Spleen (tissue), 7 donors: ENCODE results near the gene HIP1.

Experiments
- POLR2A ChIP-seq, 3 donors: fragments of 450-650 bp; IDR thresholded peaks; one replicate each; pipeline ENCODE4 v1.5.1; 2017; ENCODE audit warnings: antibody characterized with exemption in 3 of 3, mild to moderate bottlenecking in 1 of 3
- POLR2AphosphoS5 ChIP-seq, 3 donors: sonication (generic); formaldehyde crosslinking; IDR thresholded peaks; one replicate each; pipeline ENCODE4 v1.5.1; 2017; ENCODE audit warnings: antibody characterized with exemption in 3 of 3
- TF ChIP-seq, protein P1 (sequence below), 11 experiments: fragments of 200-600 bp in 7 of 11; fragments of 450-650 bp in 4 of 11; sonication (generic) in 4 of 11; IDR thresholded peaks in 8 of 11; conservative IDR thresholded peaks in 3 of 11; 1 replicate in 7 of 11; 2 replicates in 4 of 11; pipeline versions ENCODE4 v1.4.0 to v1.8.0; 2016 to 2021; ENCODE audit warnings: antibody characterized with exemption in 11 of 11, inconsistent platforms in 4 of 11, mild to moderate bottlenecking in 1 of 11
- donor health status: DM: no; HTN: no; CAD: no; lungs with moderate emphysema.
- donor health status: DM: no; HTN: no; CAD: no.
- donor health status: DM: no; HTN: no; CAD: no.

DNA sequence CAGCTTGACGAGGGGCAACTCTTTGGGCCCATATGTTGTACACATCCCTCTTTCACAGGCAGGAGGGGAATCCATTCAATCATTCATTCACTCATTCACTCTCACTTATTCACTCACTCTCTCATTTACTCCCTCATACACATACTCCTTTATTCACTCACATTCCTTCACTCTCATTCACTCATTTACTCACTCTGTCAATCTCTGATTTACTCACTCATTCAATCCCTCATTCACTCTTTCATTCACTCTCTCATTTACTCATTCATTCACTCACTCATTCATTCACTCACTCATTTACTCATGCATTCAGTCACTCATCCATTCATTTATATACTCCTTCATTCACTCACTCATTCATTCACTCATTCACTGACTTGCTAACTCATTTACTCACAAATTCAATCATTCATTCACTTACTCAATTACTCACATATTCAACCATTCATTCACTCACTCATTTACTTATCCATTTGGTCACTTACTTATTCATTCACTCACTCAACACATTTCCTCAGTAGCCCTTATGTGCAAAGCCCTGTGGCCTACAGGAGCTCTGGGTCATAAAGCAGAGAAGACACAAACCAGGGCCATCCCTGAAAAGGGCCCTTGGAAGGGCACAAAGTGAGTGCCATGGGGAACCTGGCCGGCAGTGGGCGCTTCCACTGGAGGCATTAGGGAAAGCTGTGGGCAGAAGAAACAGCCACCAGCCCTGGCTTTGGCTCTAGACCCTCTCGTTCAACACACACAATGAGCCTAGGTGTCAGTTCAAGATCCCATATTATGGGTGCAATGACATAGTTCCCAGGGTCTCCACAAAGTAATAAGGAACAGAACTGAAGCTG is 26.0 kb downstream of the HIP1 start:
- TF ChIP-seq, protein P1, sequence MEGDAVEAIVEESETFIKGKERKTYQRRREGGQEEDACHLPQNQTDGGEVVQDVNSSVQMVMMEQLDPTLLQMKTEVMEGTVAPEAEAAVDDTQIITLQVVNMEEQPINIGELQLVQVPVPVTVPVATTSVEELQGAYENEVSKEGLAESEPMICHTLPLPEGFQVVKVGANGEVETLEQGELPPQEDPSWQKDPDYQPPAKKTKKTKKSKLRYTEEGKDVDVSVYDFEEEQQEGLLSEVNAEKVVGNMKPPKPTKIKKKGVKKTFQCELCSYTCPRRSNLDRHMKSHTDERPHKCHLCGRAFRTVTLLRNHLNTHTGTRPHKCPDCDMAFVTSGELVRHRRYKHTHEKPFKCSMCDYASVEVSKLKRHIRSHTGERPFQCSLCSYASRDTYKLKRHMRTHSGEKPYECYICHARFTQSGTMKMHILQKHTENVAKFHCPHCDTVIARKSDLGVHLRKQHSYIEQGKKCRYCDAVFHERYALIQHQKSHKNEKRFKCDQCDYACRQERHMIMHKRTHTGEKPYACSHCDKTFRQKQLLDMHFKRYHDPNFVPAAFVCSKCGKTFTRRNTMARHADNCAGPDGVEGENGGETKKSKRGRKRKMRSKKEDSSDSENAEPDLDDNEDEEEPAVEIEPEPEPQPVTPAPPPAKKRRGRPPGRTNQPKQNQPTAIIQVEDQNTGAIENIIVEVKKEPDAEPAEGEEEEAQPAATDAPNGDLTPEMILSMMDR (IDR thresholded peaks at IDR 0.05 in 8 of 11, conservative IDR thresholded peaks at IDR 0.05 in 3 of 11): no peak
- TF ChIP-seq POLR2A (IDR thresholded peaks at IDR 0.05) (no peak), POLR2AphosphoS5 (IDR thresholded peaks at IDR 0.05) (no peak)
